Islet of Langerhans (tissue), 1 donor: ENCODE data around the gene HSCB.
A peak's percentile ranks its signal among the peaks of the same experiment; 100 is the strongest.
"Not testable (repeated sequence)": the region's sequence is repeated elsewhere in the genome, so short reads cannot be mapped to it uniquely, and the experiment has no call there.

ENCODE experiments used
- FAIRE-seq: peaks from one replicate; lab custom pipeline; 2011; peaks lifted over from hg19 to GRCh38; lab: Jason Lieb, UNC

HSCB gene

DNA sequence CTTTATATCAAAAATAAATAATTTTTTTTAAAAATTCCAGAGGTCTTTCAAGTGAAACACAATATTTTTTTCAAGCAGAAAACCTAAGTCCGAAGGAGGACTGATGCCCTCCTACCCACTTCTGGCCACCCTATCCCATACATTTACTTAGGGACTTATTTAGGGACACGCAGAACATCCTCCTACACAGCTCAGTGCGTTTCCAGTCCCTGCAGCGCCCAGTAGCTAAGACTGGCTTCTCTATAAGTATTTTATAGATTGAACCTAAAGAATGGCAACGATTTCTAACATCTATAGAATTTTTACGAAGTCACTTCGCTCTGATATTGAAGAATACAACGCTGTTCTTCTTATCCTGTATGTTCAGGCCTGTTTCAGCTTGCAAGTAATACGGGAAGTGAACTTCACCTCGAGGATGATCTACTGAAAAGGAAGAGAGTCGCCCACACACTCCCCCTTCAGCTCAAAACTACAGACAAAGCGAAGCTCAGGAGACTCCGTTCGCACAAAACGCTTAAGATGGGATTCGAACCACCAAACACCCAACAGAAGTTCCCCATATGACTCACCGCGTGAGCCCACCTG is 547 bp upstream of the HSCB start:
- no peak for FAIRE-seq

DNA sequence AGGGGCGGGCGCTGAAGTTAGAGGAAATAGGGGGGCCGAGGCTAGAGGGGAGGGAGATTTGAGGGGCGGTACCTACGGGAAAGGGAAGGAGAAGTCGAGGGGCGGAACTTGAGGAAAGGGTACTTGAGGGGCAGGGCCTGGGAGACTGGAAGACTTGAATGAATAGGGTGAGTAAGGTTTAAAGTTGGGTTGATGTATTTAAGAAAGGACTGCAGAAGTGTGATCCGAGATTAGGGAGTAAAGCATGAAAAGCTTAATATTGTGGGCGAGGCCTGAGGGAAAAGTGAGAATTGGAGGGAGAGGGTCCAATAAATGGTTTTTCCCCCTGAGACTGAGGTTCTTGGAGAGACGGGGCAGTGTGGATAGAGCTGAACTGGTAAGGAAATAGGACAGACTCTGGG is 723 bp downstream of the HSCB start:
- no peak for FAIRE-seq

DNA sequence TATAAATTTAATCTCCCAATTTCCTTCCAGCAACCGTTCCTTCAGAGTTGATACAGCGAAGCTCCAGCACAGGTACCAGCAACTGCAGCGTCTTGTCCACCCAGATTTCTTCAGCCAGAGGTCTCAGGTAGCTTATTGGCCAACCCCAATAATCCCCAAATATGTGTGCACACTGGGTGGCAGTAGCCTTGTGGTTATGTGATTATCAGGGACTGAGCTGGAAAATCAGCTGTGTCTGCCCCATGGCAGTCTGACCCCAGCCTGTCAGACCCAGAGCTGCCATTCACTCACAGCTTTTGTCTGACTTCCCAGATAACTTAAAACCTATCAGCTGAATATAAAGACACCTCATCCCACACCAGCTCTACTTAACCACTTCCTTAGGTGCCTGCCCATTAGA is 2.0 kb downstream of the HSCB start:
- FAIRE-seq, result no peak

DNA sequence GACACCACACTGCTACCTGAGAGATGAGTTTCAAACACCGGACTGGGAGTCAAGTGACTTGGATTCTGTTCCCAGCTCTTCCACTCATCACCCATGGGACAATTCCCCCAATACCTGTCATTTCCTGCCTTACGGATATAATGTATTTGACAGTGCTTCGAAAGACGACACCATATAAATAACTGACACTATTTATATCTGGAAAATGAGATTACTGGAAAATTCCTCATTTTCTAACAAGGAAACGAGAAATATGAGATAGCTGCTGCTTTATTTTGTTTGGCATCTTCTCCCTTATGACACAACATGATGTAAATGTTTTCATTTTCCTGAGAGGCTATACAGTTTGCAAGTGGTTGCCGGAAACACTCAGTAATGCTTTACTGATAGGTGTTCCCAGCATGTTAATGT is 8.6 kb downstream of the HSCB start:
- no peak for FAIRE-seq

DNA sequence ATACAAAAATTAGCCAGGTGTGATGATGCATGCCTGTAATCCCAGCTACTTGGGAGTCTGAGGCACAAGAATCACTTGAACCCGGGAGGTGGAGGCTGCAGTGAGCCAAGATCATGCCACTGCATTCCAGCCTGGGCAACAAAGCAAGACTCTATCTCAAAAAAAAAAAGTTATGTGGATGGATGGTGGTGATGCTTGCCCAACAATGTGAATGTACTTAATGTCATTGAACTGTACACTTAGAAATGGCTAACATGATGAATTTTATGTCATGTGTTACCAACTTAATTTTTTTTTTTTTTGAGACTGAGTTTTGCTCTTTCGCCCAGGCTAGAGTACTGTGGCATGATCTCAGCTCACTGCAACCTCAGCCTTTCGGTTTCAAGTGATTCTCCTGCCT is 12.7 kb downstream of the HSCB start:
- FAIRE-seq, result not testable (repeated sequence)

DNA sequence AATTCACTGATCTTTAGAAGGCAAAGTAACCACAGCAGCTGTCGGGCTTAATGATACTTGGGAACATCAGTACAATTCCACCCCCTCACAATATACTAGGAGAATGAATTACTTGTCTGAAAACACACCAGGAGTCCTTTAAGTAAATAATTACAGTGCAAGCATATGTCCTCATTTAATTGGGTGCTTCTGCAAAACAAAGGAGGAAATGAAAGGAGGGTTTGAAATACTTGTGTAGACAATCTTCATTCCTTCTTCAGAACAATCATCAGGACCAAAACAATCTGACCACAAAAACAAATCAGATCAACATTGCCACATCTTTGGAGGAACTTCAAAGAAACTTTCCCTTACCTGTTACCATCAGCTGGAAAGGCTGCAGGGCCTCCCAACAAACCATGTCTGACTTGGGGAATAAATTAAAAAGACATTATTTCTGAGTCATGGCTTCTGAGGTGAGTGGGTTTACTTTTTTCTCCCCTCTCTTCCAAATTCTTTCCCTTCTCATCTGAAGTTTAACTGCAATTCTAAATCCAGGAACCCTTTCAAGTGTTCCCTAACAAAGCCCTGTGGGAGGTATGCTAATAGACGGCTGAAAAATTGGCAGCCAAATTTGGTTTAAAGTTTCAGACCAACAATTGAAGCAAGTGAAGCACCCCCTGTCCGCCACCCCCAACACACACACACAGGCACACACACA is 18.2 kb downstream of the HSCB start:
- no peak for FAIRE-seq

DNA sequence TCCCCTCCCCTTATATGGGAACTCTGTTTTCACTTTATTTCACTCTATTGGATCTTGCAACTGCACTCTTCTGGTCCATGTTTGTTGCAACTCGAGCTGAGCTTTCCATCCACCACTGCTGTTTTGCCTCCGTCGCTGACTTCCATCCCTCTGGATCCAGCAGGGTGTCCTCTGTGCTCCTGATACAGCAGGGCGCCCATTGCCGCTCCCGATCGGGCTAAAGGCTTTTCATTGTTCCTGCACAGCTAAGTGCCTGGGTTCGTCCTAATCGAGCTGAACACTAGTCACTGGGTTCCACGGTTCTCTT is 19.6 kb downstream of the HSCB start:
- no peak for FAIRE-seq

DNA sequence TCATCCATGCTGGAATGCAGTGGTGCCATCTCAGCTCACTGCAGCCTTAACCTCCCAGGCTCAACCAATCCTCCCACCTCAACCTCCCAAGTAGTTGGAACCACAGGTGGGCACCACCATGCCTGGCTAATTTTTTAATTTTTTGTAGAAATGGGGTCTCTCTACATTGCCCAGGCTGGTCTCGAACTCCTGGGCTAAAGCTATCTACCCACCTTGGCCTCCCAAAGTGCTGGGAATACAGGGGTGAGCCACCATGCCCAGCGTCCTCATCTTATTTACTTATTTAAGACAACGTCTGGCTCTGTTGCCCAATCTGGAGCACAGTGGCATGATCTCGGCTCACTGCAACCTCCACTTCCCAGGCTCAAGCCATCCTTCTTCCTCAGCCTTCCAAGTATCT is 20.2 kb downstream of the HSCB start:
- not testable (repeated sequence) for FAIRE-seq

DNA sequence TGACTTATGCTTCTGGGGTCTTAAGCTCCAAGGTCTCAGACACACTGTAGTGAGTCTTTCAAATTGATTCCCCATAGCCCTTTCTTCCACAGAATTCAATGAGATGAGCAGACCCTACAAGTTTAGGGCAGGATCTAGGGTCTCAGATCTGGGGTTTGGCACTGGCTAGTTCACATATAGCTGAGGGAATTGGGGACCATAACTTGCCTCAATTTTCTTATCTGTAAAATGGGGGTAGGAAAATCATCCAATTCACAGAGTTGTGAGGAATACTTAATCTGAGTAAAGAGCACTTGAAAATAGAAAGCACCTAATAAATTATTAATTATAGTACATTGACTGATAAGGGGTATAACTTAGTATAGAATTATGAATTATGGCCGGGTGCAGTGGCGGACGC is 24.8 kb downstream of the HSCB start:
- FAIRE-seq, result no peak

DNA sequence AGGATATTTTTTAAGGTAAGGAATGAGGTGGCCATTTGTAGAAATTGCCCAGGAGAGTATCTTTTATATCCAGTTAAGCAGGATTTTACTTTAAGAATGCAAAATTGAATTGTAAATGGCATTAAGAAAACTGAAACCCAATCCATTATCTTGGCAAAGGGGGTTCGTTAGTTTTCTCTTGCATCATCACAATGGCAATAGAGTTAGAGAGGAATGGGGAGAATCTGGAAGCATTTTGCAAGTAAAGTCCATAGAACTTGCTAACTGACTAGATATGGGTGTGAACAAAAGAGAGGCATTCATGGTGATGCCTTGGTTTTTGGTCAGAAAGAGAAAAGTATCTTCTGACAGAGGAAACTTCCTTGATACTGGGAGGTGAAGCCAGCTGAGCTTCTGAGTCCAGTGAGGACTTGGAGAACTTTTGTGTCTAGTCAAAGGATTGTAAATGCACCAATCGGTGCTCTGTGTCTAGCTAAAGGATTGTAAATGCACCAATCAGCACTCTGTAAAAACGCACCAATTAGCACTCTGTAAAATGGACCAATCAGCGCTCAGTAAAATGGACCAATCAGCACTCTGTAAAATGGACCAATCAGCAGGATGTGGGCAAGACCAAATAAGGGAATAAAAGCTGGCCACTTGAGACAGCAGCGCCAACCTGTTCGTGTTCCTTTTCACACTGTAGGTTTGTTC is 27.0 kb downstream of the HSCB start:
- no peak for FAIRE-seq

DNA sequence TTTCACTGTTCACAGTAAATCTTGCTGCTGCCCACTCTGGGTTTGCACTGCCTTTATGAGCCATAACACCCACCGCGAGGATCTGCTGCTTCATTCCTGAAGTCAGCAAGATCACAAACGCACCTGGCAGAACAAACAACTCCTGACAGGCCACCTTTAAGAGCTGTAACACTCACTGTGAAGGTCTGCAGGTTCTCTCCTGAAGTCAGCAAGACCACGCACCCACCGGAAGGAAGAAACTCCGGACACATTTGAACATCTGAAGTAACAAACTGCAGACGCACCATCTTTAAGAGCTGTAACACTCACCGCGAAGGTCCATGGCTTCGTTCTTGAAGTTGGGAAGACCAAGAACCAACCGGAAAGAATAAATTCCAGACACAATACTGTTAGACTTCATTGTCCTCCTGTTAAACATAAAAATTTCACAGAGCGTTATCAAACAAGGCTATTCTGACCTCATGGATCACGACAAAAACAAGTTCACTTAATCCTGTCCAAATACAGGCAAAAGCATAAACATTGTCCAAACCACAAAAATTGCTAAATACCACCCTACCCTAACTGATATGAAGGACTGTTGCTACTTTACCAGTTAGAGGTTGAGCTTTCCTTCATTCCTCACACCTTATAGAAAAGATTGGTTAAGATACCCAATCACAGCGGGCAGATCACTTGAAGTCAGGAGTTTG is 27.7 kb downstream of the HSCB start:
- FAIRE-seq, result no peak

DNA sequence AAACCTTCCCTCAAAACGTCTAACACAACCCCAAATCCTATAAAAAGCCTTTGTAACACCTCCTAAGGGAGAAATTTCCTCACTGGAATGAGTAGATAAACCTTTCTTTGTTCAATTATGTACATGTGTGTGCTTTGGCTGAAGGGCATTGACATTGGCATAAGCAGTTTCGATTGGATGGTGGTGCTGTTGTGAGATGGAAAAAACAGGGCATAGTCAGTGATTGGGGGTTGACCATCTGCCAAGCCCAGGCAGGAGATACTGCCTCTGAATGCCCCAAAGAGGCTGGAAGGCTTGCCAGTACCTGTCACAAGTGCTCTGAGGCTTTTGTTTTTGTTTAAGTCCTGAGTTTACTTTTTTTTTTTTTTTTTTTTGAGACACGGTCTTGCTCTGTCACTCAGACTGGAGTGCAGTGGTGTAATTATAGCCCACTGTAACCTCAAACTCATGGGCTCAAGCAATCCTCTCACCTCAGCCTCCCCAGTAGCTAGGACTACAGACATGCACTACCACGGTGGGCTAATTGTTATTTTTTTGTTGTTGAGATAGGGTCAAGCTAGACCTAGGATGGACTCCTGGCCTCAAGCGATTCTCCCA is 29.5 kb downstream of the HSCB start:
- FAIRE-seq, result no peak

DNA sequence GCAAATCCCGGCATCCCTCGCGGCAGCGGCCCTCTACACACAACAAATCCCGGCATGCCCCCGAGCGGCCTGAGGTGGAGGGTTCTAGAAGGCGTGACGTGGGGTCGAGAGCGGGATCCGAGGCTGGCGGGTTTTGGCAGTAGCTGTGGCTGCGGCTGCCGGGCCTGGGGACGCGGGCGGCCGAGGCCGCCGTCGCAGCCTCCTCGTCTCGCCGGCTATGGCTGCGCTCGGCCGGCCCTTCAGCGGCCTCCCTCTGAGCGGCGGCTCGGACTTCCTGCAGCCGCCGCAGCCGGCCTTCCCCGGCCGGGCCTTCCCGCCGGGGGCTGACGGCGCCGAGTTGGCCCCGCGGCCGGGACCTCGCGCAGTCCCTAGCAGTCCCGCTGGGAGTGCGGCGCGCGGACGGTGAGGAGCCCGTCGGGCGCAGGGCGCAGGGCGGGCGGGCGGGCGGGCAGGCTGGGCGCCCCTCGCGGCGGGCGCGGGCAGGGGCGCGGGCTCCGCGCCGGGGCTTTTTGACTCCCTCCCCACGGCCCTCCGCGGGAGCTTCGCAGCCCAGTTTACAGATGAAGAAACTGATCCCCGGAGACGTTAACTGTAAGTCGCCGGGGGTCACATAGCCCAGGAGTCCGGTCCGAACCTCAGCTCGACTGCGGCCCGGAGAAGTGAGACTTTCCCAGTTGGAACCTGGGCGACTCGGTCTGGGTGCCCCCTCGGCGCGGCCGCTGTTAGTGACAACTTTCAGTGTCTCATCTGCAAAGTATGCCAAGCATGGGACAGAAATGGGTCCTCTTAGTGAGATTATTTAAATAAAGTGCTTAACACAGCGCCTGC is 31.0 kb downstream of the HSCB start, which contains the start of gene CCDC117:
CCDC117 (plus strand) TSS at position 63 of the 828 bp plus-strand sequence; CDS start at position 218, 155 bp downstream.
- FAIRE-seq, result no peak

DNA sequence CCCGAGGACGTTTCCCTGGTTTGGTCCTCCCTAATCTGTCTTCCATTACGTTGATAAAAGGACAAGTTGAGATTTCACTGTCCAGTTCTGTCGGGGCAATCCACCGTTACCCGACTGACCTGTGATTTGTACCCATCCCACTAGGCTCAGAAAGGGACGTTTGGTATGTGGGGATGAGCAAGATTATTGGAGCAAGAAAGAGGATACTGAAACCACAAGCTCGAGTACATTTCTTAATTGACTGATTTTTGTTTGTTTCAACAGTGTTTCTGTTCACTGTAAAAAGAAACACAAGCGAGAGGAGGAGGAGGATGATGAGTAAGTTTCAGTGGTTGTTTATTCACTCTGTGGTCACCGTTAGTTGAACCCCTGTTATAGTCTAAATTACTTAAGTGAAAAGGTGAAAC is 31.6 kb downstream of the HSCB start:
- no peak for FAIRE-seq

DNA sequence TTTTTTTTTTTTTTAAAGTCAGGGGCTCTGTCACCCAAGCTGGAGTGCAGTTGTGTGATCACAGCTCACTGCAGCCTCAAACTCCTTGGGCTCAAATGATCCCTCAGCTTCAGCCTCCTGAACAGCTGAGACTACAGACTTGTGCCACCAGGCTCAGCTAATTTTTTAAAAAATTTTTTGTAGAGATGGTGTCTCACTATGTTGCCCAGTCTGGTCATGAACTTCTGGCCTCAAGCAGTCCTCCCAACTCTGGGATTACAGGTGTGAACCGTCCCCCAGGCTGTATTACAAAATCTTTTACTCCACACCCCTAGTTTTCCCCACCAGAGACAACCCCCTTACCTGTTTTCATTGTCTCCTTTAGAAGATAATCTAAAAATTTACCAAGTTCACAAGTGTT is 32.5 kb downstream of the HSCB start:
- FAIRE-seq, result no peak

DNA sequence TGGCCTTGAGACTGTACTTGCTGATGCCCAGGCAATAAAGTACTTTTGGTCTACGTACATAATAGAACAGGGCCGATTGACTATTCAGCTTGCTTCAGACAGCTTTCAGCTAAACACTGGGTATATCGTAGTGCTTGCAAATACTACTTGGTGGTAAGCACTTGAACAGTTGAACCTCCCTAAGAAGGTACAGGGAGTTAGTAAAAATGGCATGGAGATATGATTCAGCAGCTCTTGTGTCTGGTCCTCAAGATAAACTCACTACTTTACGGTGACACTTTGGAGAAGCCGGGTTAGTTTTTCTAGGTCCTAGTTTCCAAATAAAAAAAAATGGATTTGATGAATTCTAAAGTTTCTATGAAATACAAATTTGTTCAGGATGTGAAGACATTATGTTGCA is 38.0 kb downstream of the HSCB start:
- no peak for FAIRE-seq

DNA sequence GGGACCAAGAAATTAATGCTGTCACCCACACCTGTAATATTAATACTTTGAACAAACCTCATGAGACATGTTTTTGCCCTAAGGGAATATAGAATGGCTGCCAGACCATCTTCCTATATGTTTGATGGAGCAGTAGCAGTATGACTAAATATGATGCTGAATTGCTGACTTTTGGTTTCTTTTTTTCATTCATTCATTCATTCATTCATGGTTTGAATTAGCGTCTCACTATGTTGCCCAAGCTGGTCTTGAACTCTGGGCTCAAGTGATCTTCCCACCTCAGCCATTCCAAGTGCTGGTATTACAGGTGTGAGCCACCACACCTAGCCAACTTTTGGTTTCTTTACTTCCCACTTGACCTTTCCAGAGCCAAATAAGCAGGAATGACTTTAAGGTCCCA is 38.5 kb downstream of the HSCB start:
- no peak for FAIRE-seq

DNA sequence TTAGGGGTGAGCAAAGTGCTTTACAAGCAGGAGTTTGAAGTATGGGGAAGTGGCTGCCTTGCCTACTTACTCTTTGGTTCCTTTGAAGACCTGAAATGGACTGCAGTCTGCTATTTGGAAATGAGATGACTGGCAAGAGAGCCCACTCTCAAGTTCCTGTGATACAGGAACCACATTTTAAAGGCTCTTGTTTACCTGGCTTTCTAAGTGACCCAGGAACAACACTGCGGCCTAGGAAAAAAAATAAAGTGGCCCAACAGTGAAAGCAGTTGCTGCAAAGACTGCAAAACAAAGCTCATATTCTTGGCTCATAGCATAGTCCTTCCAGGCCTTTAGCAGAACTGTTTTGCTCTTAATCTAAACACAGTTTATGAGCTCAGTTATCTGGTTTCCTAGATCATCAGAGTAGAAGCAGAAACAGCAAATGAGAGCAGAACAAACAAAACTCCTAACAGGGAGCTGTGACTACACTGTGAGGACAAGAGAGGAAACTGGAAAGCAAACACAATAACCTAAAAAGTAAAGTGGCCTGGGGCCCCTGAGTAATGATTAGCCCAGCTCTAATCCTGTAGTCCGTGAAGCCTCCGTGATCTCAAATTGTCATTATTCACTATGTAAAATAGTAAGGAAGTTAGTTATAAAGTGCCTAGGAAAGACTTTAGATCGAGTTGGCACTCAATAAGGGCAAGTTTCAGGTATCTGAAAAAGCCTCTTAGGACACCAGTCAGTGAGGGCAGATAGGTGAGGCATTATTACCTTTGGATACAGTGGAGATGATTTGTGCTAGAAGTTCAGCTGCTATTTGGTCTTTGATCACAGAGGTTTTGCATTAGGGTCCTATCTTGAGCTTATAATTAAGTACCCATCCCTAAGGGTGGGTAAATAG is 42.2 kb downstream of the HSCB start:
- peak; percentile 97 for FAIRE-seq

DNA sequence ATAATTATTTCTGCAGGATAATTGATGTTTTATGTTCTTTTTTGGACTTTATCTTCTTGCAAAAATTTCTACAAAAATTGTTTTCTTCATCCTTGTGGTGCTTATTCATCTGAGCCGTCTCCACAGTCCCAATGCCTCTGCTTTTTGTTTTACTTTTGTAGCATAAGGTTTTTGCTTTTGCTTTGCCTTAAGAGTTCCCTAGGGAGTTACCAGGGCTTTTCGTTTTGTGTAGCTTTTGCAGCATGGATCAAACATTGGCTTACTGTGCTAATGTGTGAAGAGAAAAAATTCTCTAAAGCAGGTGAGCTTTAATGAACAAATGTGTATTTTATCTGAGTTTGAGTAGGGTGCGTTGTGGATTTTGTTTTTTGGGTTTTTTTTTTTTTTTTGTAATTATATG is 46.8 kb downstream of the HSCB start:
- no peak for FAIRE-seq

DNA sequence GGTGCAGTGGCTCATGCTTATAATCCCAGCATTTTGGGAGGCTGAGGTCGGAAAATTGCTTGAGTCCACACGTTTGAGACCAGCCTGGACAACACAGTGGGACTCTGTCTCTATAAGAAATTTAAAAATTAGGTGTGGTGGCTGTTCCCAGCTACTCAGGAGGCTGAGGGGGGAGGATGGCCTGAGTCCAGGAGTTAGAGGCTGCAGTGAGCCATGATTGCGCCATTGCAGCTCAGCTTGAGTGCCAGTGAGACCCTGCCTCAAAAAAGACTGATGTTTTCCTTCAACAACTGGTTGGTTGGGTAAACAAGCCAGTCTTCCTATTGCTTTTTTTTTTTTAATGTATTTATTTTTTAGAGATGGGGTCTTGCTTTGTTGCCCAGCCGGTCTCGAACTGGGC is 49.3 kb downstream of the HSCB start:
- no peak for FAIRE-seq
